Breast epithelium (tissue), 3 donors: ENCODE data around the gene PTPRG.

Source experiments
- CTCF ChIP-seq, 3 donors: fragments of 450-650 bp; IDR thresholded peaks; one replicate each; pipeline ENCODE4 v1.5.1; 2016 to 2017; ENCODE audit warnings: antibody characterized with exemption in 3 of 3, mild to moderate bottlenecking in 3 of 3, moderate library complexity in 3 of 3
- POLR2A ChIP-seq: fragments of 450-650 bp; IDR thresholded peaks from one replicate; pipeline ENCODE4 v1.6.1; 2016; ENCODE audit warnings: antibody characterized with exemption, mild to moderate bottlenecking, moderate library complexity

- TF ChIP-seq CTCF (IDR thresholded peaks at IDR 0.05) = no peak
- TF ChIP-seq POLR2A = no peak
Observed at GRCh38 chr3:61522060-61522459, 39.3 kb upstream of the PTPRG start.
